ENCODE results near the gene TMEM151A. TPM values are rescaled to one million over a fixed set of nuclear protein-coding genes. Genes with fewer than 3 reads are reported as not detected.

The TMEM151A gene
- total RNA-seq, 1 experiment from 2014 or later = not detected

- DNase-seq (ENCODE audit: low spot score) = no peak
These were observed 8.1 kb upstream of the TMEM151A start for GRCh38 chr11:66283461-66284105.

DNA sequence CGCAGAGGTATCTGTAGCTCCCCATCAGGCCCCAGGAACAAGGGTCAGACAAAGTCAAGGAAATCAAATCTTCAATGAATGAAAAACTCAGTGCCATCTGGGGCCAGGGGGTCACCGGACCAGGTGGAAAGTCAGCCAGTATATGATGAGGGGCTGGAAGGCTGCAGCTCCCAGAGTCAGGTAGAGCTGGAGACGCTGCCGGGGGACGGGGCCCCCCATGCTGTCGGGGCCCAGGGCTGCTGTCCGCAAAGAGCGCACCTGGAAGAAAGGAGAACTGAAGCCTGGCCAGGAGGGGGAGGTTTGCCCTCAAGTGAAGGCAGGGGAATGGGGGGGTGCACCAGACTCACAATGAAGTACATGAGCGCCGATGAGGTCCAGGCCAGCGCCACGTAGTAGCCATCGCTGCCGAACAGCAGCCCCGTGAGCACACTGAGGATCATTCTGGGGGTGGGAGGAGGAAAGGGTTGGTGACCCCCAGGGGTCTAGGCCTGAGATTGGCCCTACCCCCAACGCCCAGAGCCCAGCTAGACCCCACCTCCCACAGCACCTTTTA, 7.1 kb upstream of the TMEM151A start:
- DNase-seq (ENCODE audit: low spot score) = no peak

GRCh38 chr11:66285250-66285947, 6.3 kb upstream of the TMEM151A start:
- DNase-seq (ENCODE audit: low spot score) = no peak

DNA sequence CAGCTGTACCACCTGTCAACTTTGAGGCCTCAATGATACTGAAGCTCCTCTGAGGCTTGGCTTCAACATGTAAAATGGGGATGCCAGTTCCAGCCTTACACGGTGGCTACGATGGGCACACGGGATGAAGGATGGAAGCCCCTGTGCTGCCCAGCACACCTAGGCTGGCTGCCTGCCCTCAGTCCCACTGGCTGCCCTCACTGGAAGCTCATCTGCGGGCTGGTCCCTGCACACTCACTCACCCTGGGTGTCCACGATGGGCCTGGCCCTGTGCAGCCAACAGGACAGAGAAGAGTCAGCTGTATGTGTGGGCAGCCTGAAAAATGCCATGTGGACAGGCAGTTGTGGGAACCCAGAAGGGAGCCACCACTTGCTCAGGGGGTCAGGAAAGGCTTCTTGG, 5.0 kb upstream of the TMEM151A start:
- DNase-seq (ENCODE audit: low spot score) = no peak

GRCh38 chr11:66287211-66287888, 4.3 kb upstream of the TMEM151A start:
- no peak for DNase-seq (ENCODE audit: low spot score)

- peak; percentile 12 for DNase-seq (ENCODE audit: low spot score)
These were observed 3.6 kb upstream of the TMEM151A start for GRCh38 chr11:66287889-66288670.

- peak; percentile 98 for DNase-seq (ENCODE audit: low spot score)
These were observed 2.8 kb upstream of the TMEM151A start, which contains the start of gene YIF1A for GRCh38 chr11:66288671-66289547. Gene YIF1A (minus strand): TSS chr11:66289143. CDS start chr11:66288985, 158 bp downstream.

- no peak for DNase-seq (ENCODE audit: low spot score)
These were observed 2.0 kb upstream of the TMEM151A start for GRCh38 chr11:66289548-66290329.

DNA sequence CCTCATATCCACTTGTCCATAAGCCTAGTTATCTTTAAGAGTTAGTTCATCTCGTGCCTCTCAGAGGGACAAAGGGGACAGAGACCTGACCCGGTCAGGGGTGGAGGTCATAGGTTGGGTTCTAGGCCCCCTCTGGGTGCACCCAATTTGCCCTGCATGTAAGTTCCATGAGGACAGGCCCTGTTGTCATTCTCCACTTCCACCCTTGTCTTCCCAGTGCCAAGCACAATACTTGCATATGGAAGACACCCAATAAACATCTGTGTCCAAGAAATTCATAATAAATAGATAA, 1.4 kb upstream of the TMEM151A start:
- no peak for DNase-seq (ENCODE audit: low spot score)

GRCh38 chr11:66291303-66291705, 390 bp upstream of the TMEM151A start:
- no peak for DNase-seq (ENCODE audit: low spot score)

DNA sequence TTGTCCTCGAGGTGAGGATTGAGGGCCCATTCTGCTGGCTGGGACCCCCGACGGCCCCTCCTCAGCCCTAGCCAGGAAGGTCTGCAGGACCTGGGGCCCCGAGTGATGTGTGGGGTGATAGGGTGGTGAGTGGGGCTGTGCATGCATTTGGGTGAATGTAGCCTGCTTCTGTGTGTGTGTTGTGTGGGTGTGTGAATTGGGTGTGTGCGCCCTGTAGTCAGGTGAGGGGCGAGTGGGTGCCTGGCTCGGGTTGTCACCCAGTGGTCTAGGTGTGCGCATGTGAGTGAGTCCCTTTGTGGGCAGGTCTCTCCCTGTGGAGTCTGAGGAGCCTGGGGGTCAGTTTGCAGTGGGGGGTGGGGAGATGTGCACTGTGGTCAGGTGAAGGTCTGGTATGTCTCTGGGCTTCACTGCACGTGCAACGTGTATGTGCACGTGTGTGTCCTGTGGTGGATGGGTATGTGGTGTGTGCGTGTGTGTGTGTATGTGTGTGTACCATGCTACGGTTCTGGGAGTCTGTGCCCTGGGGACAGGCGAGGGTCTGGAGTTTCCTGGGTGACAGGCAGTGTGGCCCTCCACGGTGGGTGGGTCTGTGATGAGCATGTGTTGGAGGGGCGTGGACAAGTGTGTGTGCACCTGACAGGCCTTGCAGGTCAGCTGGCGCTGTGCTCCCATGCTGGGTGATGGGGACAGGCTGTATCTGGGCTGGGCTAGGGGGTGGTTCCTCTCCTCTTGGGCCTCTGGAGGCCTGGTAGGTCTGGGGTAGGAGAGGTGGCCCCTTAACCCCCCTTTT, 1.0 kb downstream of the TMEM151A start:
- no peak for DNase-seq (ENCODE audit: low spot score)

DNA sequence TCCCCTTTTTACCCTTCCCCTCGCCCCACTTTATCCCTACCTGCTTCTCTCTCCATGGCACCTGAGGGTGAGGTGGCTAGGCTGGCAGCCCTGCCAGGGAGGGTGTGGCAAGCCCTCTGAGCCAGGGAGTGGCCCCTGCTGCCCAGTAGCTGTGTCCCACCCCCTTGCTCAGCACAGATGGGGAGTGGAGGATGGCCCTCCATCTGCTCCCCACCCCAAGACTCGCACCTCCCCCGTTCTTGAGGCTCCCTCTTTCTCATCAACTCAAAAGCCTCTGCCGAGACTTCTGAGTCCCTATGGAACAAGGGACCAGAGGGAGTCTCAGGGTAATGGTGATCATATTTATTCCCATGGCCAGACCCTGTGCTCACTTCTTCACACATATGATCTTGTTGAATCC, 1.7 kb downstream of the TMEM151A start:
- no peak for DNase-seq (ENCODE audit: low spot score)

- DNase-seq (ENCODE audit: low spot score) = no peak
These were observed 2.3 kb downstream of the TMEM151A start for GRCh38 chr11:66293777-66294625.

DNA sequence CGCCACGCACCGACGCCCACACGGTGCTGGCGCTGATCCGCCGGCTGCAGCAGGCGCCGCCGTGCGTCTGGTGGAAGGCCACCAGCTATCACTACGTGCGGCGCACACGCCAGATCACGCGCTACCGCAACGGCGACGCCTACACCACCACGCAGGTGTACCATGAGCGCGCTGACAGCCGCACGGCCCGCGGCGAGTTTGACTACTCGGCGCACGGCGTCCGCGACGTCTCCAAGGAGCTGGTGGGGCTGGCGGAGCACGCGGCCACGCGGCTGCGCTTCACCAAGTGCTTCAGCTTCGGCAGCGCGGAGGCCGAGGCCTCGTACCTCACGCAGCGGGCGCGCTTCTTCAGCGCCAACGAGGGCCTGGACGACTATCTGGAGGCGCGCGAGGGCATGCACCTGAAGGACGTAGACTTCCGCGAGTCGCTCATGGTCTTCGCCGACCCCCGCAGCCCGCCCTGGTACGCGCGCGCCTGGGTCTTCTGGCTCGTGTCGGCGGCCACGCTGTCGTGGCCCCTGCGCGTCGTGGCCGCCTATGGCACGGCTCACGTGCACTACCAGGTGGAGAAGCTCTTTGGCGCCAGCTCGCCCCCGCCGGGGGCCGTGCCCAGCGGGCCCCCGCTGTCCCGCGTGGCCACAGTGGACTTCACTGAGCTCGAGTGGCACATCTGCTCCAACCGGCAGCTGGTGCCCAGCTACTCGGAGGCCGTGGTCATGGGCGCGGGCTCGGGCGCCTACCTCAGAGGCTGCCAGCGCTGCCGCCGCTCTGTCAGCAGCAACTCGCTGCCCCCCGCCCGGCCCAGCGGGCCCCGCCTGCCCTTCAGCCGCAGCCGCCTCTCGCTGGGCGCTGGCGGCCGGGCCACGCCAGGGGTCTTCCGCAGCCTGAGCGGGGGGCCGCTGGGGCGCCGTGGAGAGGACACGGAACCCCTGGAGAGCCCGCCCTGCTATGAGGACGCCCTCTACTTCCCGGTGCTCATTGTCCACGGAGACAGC, 3.2 kb downstream of the TMEM151A start:
- no peak for DNase-seq (ENCODE audit: low spot score)

DNA sequence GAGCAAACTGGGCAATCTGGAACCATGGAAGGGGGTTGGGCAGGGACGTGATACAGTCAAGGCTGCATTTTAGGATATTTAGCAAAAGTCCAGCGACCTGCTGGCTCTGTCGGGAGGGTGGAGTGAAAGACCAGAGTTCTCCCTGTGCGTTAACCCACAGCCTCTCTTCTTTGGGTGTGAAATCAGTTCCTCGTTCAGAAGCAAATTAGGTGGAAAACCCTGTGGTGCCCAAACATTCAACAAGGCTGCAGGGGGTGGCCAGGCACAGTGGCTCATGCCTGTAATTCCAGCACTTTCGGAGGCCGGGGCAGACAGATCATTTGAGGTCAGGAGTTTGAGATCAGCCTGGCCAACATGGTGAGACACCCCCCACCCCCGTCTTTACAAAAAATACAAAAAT, 5.9 kb downstream of the TMEM151A start:
- DNase-seq (ENCODE audit: low spot score) = no peak

DNA sequence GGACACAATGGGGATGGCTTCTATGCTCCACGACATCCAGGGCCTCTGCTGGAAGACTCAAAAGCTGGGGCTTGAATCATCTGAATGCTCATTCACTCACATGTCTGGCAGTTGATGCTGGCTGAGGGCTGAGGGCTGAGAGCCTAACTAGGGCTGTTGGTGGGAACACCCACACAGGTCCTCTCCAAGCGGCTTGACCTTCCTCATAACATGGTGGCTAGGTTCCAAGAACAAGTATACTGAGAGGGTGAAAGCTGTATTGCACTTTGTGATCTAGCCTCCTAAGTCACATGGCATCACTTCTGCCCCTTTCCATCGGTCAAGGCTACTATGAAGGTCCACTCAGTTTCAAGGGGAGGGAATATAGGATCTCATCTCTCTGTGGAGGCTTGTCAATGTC, 7.5 kb downstream of the TMEM151A start:
- DNase-seq (ENCODE audit: low spot score) = no peak

DNA sequence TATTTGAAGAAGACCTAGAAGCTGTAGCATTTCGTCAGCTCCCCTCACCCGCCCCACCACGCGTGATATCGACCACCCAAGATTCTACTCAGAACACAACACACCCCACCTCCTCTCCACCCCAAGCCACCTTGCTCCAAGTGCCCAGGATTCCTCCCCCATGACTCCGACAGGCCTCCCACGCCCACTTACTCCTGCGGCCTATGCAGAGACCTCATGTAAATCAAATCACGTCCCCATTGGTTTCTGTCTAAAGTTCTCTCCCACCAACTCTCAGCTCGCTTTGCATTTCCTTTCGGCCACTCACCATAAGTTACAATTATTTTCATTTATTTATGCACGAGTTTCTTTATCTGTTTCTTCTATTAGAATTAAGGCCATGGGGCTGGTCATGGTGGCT, 11.0 kb downstream of the TMEM151A start:
- DNase-seq (ENCODE audit: low spot score) = no peak
